Measurements from ENCODE around the gene OPCML. TPM values are rescaled to one million over a fixed set of nuclear protein-coding genes. Genes with fewer than 3 reads are reported as not detected.

OPCML gene
- total and polyA plus RNA-seq, 2 donors (not counting 1 experiment from before 2014, with no cell fraction given) = not detected

DNA sequence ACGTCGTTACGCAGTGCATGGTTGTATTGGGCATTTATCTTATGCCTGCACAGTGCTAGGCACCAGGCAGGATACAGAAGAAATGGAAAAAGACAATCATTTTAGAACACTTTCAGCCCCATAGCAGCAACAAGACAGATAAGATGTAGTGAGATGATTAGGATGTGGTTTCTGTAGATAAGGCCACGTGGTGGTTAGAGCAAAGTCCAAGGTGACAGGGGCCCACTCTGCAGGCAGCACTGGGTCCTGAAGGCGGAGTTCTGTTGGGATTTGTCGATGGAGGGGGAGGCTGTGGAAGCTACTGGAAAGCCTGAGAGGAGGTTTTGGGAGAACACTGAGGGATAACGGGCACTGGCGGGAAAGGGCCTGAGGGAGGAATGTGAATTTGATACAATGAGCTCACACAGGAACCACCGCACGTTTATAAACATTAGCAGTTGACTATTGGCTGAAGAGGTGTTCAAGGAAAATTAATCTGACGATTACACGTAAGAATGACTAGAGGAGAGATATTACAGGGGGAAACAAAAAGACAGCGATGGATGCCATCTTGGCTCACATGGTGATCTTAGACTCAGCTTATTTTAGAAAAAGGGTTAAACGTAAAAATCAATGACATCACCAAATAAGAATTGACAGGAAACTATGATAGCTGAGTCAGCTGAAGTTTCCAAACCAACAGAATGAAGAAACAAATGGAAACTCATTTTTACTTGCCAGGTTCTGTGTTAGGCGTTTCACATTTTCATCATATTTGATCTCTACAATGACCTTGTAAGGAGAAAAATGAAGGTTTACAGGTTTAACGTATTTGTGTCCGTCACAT is 551.0 kb downstream of the OPCML start:
- Histone ChIP-seq H3K79me2 (ENCODE audit: control insufficient read depth, insufficient read depth, low read length) (no peaks in the 10 kb centered on the region), H4K20me1 (ENCODE audit: control insufficient read depth, insufficient read depth, low read length, poor library complexity, severe bottlenecking) (no peaks in the 10 kb centered on the region), H3K4me3 (ENCODE audit: control extremely low read depth in 1 of 5, extremely low read depth in 1 of 5, insufficient read depth in 1 of 5, low read depth in 2 of 5, low read length in 4 of 5) (no peak overlapping the region), H3K36me3 (replicated peaks in 1 of 2; ENCODE audit: control extremely low read depth in 1 of 2, control insufficient read depth in 1 of 2, extremely low read depth in 1 of 2, insufficient read depth in 2 of 2, low read length in 1 of 2) (no peaks in the 10 kb centered on the region), H3K9ac (ENCODE audit: low read length) (no peak overlapping the region), H3K27me3 (replicated peaks in 1 of 4; ENCODE audit: control extremely low read depth in 1 of 4, control insufficient read depth in 3 of 4, insufficient read depth in 4 of 4, low read length in 3 of 4) (no peaks in the 10 kb centered on the region), H3K9me3 (ENCODE audit: control extremely low read depth in 1 of 3, control insufficient read depth in 2 of 3, insufficient read depth in 1 of 3, low read length in 2 of 3) (peaks cover 0 to 5% (median 0%) of the 10 kb centered on the region in 3 donors), H2AFZ (ENCODE audit: insufficient read depth, low read depth, low read length, poor library complexity, severe bottlenecking) (no peak overlapping the region), H3K4me2 (replicated peaks; ENCODE audit: low read depth, low read length, poor library complexity, severe bottlenecking) (no peak overlapping the region), H3K4me1 (ENCODE audit: control insufficient read depth in 2 of 2, insufficient read depth in 2 of 2, low read length in 2 of 2) (no peaks in the 10 kb centered on the region), H3K27ac (ENCODE audit: low read length in 2 of 2) (no peak overlapping the region)
- CTCF ChIA-PET = interaction anchor here (0.6 kb wide), 1 partner anchor 1292 kb away, joined by 3 read pairs; no protein-coding TSS in a partner anchor
- Mint-ChIP-seq H3K4me3 (no peak overlapping the region), H3K4me1 (no peaks in the 10 kb centered on the region), H3K27me3 (no peaks in the 10 kb centered on the region), H3K9me3 (ENCODE audit: insufficient read depth) (no peaks in the 10 kb centered on the region), H3K27ac (no peak overlapping the region)
- WGBS (ENCODE audit: insufficient coverage) = 75% methylated on average over 11 of the region's 17 CpGs
- no peak for TF ChIP-seq EZH2 (IDR thresholded peaks at IDR 0.05; ENCODE audit: borderline replicate concordance, insufficient read depth, low read depth, low read length, poor library complexity, severe bottlenecking)
- TF ChIP-seq, protein P1, sequence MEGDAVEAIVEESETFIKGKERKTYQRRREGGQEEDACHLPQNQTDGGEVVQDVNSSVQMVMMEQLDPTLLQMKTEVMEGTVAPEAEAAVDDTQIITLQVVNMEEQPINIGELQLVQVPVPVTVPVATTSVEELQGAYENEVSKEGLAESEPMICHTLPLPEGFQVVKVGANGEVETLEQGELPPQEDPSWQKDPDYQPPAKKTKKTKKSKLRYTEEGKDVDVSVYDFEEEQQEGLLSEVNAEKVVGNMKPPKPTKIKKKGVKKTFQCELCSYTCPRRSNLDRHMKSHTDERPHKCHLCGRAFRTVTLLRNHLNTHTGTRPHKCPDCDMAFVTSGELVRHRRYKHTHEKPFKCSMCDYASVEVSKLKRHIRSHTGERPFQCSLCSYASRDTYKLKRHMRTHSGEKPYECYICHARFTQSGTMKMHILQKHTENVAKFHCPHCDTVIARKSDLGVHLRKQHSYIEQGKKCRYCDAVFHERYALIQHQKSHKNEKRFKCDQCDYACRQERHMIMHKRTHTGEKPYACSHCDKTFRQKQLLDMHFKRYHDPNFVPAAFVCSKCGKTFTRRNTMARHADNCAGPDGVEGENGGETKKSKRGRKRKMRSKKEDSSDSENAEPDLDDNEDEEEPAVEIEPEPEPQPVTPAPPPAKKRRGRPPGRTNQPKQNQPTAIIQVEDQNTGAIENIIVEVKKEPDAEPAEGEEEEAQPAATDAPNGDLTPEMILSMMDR (IDR thresholded peaks at IDR 0.05) = no peak
- intact Hi-C loops (cut with micrococcal nuclease) = no loop called here
- POLR2A ChIA-PET = no interaction called here
- ATAC-seq (ENCODE audit: low read depth) = no peak
- no peak for DNase-seq

DNA sequence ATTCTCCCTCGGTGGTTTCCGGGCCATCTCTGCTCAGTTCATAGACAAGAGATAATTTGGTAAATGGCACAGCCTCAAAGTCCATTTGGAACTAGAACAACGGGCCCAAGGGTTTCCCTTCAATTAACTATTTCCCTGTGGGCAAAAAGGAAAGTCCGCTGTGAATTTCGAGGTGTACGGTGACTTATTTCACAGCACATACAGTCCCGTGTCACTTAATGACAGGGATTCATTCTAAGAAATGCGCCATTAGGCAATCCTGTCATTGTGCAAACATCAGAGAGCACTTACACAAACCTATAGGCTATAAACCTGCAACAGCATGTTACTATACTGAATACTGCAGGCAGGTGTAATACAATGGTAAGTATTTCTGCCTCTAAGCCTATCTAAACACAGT is 551.6 kb downstream of the OPCML start:
- no peak overlapping the region for H3K4me2 ChIP-seq (replicated peaks; ENCODE audit: low read depth, low read length, poor library complexity, severe bottlenecking)
- H3K27ac Mint-ChIP-seq = no peak overlapping the region
- H3K36me3 ChIP-seq (replicated peaks in 1 of 2; ENCODE audit: control extremely low read depth in 1 of 2, control insufficient read depth in 1 of 2, extremely low read depth in 1 of 2, insufficient read depth in 2 of 2, low read length in 1 of 2) = no peaks in the 10 kb centered on the region
- POLR2A ChIA-PET = no interaction called here
- H3K27me3 ChIP-seq (replicated peaks in 1 of 4; ENCODE audit: control extremely low read depth in 1 of 4, control insufficient read depth in 3 of 4, insufficient read depth in 4 of 4, low read length in 3 of 4) = no peaks in the 10 kb centered on the region
- ATAC-seq (ENCODE audit: low read depth) (no peak), DNase-seq (no peak)
- no peak overlapping the region for H3K4me3 Mint-ChIP-seq
- intact Hi-C loops (cut with micrococcal nuclease) = no loop called here
- H3K4me1 Mint-ChIP-seq = no peaks in the 10 kb centered on the region
- 88% methylated on average over 4 of the region's 8 CpGs for WGBS (ENCODE audit: insufficient coverage)
- no peak overlapping the region for H3K27ac ChIP-seq (ENCODE audit: low read length in 2 of 2)
- H3K27me3 Mint-ChIP-seq = no peaks in the 10 kb centered on the region
- no peak overlapping the region for H3K4me3 ChIP-seq (ENCODE audit: control extremely low read depth in 1 of 5, extremely low read depth in 1 of 5, insufficient read depth in 1 of 5, low read depth in 2 of 5, low read length in 4 of 5)
- no peaks in the 10 kb centered on the region for H3K9me3 Mint-ChIP-seq (ENCODE audit: insufficient read depth)
- CTCF ChIA-PET = interaction anchor here (0.6 kb wide), 1 partner anchor 1293 kb away, joined by 3 read pairs; no protein-coding TSS in a partner anchor
- H3K9me3 ChIP-seq (ENCODE audit: control extremely low read depth in 1 of 3, control insufficient read depth in 2 of 3, insufficient read depth in 1 of 3, low read length in 2 of 3) = peaks cover 0 to 5% (median 0%) of the 10 kb centered on the region in 3 donors
- H4K20me1 ChIP-seq (ENCODE audit: control insufficient read depth, insufficient read depth, low read length, poor library complexity, severe bottlenecking) = no peaks in the 10 kb centered on the region
- H3K9ac ChIP-seq (ENCODE audit: low read length) = no peak overlapping the region
- no peak overlapping the region for H2AFZ ChIP-seq (ENCODE audit: insufficient read depth, low read depth, low read length, poor library complexity, severe bottlenecking)
- H3K79me2 ChIP-seq (ENCODE audit: control insufficient read depth, insufficient read depth, low read length) = no peaks in the 10 kb centered on the region
- H3K4me1 ChIP-seq (ENCODE audit: control insufficient read depth in 2 of 2, insufficient read depth in 2 of 2, low read length in 2 of 2) = no peaks in the 10 kb centered on the region
- TF ChIP-seq EZH2 (IDR thresholded peaks at IDR 0.05; ENCODE audit: borderline replicate concordance, insufficient read depth, low read depth, low read length, poor library complexity, severe bottlenecking) = no peak
- TF ChIP-seq, protein P1 (IDR thresholded peaks at IDR 0.05) = no peak
